Suprapubic skin (tissue), 4 donors: ENCODE results near the gene SLC50A1.

ENCODE experiments used
- CTCF ChIP-seq, 2 donors: fragments of 200-600 bp in 1 of 2; fragments of 450-650 bp in 1 of 2; sonication (generic) in 1 of 2; IDR thresholded peaks; one replicate each; pipeline ENCODE4 v1.5.1; 2016 to 2019; ENCODE audit warnings: antibody characterized with exemption in 2 of 2, mild to moderate bottlenecking in 1 of 2, moderate library complexity in 1 of 2
- EP300 ChIP-seq: sonication (generic); formaldehyde crosslinking; IDR thresholded peaks from one replicate; pipeline ENCODE4 v1.6.1; 2017; ENCODE audit warnings: antibody characterized with exemption
- POLR2A ChIP-seq, 2 donors: fragments of 450-650 bp; IDR thresholded peaks; one replicate each; pipeline ENCODE4 v1.6.1; 2017; ENCODE audit warnings: antibody characterized with exemption in 2 of 2, mild to moderate bottlenecking in 2 of 2, moderate library complexity in 2 of 2
- POLR2AphosphoS5 ChIP-seq, 3 donors: sonication (generic); formaldehyde crosslinking; IDR thresholded peaks; one replicate each; pipeline ENCODE4 v1.6.1; 2017; ENCODE audit warnings: antibody characterized with exemption in 3 of 3

DNA sequence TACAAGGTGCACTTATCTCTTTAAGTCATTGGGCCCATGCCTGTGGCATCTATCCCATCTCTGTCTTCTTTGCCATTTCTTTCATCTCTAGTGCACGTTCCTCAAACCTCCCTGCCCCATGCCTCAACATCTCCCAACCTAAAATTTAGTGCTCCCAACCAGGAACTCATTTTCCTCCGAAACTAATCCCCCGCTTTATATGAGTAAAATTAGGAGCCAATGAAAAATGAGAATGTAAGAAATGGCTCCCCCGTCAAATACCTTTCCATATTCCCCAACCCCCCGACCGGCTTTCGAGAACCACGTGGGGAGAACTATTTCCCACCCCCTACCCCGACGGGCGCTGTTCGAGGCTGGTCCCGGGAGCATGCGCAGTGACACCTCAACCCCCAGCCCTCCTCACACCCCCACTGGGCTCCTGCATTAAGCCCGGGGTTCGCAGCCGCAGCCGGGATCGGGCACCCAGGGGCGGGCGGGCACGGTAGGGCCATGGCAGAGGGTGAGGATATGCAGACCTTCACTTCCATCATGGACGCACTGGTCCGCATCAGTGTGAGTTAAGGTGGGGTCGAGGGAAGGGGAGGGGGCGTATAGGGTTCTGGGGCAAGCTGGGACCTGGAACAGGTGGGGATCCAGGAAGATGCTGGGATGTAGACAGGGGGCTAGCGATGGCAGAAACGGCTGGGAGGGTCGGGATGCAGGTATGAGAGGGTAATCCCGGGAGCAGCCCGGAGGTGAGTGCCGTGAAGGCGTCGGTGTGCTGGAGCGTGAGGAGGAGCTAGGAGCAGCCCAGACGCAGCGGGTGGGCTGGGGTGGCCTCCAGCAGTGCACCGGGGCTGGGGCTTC is 38.0 kb downstream of the SLC50A1 start, which contains the start of gene TRIM46:
- TF ChIP-seq CTCF (IDR thresholded peaks at IDR 0.05) (no peak), POLR2A (IDR thresholded peaks at IDR 0.05) (no peak), POLR2AphosphoS5 (IDR thresholded peaks at IDR 0.05) (no peak), EP300 (no peak)
